Stimulated activated CD4-positive, alpha-beta T cell treated with anti-CD3 and anti-CD28 coated beads, Interleukin-2, amount 100 ng/mL, for 48 hours (primary cell): ENCODE data around the gene PEX19.
A peak's percentile ranks its signal among the peaks of the same experiment; 100 is the strongest.

ENCODE experiments used
- DNase-seq, 2 donors: peaks; one replicate each; pipeline ENCODE4 v3.0.0-alpha.2; 2020

PEX19 gene

DNA sequence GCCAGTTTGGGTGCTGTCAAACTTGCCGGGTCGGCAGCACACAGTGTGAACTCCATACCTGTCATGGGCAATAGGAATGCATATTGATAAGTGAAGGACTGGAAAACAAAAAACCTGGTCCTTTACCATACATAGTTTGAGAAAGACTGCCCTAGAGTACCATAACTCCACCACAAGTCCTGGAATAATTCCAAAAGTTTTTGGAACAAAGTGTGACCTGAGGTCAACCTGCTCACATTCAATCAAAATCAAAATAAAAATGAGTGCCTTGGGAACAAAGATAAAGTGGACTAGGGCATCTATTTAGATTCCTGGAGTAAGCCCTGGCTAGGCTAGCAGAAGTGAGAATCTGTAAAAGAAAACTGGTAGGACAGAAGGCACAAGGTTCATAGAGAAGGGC, 7.6 kb downstream of the PEX19 start:
- no peak for DNase-seq

GRCh38 chr1:160271025-160271424, 13.9 kb downstream of the PEX19 start:
- no peak for DNase-seq

DNA sequence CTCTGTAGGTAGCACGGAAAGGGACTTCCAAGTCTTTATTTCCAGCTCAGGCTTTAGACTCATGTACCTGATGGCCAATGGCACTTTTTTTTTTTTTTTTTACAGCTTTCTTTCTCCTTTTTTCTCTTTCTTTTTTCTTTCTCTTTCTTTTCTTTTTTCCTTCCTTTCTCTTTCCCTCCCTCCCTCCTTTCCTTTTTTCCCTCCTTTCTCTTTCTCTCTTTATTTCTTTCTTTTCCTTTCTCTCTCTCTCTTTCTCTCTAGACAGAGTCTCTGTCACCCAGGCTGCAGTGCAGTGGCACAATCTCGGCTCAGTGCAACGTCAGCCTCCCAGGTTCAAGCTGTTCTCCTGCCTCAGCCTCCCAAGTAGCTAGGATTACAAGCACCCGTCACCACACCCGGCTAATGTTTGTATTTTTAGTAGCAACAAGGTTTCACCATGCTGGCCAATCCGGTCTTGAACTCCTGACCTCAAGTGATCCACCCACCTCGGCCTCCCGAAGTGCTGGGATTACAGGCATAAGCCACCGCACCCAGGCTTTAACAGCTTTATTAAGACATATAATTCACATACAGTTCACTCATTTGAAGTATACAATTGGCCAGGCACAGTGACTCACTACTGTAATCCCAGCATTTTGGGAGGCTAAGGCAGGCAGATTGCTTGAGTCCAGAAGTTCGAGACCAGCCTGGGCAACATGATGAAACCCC, 17.5 kb downstream of the PEX19 start:
- no peak for DNase-seq

DNA sequence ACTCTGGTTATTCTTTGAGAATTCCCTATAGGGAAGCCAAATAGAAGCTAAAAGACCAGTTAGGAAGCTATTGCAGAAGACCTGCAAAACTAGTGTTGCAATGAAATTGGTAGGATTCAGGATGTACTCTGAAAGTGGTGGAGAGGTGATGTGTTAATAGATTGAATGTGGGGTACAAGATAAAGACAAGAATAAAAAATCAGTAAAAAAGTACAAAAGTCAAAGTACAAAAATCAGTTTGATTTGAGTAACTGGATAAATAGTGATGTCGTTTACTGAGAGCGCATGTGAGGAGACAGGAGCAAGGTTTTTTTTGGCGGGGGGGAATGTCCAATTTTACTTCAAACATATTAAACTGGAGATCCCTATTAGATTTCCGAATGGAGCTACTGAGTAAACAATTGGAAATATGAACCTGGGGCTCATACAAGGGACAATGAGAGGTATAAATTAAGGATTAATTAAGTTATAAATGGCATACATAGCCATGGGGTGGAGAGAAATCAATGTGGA, 20.1 kb downstream of the PEX19 start:
- DNase-seq: no peak

DNA sequence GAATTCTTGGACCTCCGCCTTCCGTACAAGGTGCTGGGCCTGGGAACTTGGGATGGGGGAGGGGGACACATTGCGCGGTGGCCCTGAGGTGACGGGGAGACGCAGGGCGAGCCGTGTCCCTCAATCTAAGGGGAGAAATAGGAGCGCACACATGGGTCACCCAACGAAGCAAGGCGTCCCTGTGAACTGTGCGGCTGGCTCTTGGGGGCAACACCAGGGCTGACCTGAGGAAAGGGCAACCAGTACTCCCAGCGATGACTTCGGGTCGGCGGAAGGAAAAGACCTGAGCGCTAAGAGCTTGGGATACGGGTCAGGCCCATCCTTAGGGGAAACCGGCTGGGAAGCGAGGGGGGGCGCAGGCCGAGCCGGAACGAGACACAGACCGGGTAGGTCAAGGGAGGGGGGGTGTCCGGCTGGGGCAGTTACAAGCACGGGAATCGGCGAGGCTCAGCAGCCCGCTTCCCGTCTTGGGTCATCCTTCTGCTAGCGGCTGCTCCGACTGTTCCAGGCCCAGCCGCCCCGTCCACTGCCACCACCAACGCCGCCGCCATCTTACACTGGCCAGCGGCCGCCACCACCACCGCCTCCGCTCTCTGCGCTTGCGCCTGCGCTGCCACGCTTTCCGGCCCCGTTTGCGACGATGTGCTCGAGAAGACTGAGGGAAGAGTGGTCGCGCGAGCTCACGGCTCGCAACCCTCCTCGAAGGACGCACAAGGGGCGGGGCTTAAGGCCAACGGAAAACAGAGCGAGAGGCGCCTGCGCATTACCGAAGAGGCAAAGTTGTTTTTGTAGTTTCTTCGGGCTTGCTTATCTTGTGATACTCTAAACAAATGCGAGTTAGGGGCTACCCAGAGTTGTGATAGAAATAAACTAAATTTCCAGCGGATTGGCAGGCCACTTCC, 22.8 kb downstream of the PEX19 start, which contains the start of gene DCAF8:
DCAF8 (minus strand) TSS at position 657 of the 902 bp plus-strand sequence. CDS start 18,541 bp downstream, outside the sequence.
- DNase-seq: peak; percentile 97 to 98

DNA sequence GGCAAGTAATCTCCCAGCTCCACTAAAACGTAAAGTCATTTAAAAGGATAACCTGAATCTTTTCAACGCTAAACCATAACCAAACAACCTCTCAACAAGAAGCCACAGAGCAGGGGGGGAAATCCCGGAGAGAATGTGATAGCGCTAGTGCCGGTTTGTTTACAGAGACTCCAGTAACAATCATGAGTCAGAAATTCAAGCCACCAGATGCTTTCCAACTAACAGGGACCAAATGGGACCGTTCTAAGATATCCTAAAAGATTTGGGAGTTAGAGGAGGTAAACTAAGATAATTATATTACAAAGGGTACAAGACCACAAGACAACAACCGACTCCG, 23.4 kb downstream of the PEX19 start:
- peak; percentile 49 to 55 for DNase-seq

- no peak for DNase-seq
These were observed 24.2 kb downstream of the PEX19 start for GRCh38 chr1:160260406-160261382.

- DNase-seq: no peak
These were observed 26.6 kb downstream of the PEX19 start for GRCh38 chr1:160258177-160258798.

GRCh38 chr1:160257411-160258015, 27.4 kb downstream of the PEX19 start:
- DNase-seq: no peak

GRCh38 chr1:160256396-160257046, 28.4 kb downstream of the PEX19 start:
- DNase-seq: no peak

DNA sequence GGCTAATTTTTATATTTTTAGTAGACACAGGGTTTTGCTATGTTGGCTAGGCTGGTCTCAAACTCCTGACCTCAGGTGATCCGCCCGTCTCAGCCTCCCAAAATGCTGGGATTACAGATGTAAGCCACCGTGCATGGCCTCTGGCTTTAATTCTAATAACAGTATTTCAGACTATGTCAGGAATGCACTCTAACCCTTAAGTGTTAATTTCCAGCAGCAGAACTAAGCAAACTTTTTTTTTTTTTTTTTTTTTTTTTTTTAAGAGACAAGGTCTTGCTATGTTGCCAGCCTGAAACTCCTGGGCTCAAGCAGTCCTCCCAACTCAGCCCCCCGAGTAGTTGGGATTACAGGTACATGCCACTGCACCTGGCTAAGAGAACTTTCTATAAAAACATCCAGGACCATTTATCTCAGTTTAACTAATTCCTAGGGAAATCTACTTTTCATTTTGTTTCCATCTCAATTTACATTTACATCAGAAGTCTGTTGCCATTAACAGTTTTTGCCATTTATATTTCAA, 29.1 kb downstream of the PEX19 start:
- DNase-seq: no peak

DNA sequence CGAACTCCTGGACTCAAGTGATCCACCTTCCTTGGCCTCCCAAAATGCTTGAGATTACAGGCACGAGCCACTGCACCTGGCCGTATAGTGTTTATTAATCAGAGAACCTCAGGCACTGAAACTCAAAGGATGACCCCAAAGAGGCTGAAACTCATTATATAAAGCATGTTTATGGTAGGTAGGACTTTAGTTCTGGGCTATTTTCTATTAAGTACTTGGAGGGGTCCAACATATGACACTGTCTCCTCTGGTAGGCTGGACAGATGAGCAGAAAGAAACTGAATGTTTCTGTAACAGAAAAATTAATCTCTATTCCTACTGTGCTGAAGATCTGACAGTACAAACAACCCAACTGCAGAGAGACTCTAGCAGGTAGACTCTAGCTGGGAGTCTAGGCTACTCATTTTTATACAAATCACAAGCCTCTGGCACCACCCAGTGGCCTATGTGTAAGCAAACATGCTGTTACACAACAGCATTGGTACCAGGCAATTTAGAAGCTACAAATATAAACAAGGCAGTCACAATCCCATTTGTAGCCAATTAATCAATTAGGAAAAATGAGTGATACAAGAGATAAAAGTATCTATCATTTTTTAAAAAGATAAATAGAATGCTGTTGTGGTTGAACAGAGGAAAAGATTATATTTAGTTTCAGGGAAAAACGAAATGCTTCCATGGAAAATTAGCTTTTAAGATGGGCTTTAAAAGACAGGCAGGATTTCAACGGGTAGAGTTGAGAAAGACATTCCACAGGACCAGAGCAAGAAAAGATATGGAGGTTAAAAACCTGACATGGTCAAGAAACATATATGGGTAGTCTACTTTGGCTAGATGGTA, 33.0 kb downstream of the PEX19 start:
- DNase-seq: peak; percentile 19 to 22

- DNase-seq: no peak
These were observed 33.9 kb downstream of the PEX19 start for GRCh38 chr1:160251011-160251410.

DNA sequence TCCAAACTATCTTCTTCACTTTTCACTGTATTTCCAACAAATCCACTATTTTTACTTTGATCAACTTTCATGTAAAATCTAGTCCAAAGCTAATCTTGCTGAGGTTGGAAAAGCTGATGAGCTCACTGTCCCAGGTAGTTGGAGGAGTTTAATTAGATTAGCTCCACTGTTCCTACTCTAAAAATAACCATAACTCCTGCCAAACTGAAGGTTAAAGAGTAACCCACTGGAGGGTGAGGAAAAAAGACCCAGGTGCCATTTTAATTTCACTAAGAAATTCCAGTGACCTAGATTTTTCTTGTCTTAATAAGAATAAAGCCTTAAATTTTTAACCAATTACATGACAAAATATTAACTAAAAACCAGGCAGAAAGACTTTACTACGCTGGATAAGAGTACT, 37.9 kb downstream of the PEX19 start:
- DNase-seq: no peak

DNA sequence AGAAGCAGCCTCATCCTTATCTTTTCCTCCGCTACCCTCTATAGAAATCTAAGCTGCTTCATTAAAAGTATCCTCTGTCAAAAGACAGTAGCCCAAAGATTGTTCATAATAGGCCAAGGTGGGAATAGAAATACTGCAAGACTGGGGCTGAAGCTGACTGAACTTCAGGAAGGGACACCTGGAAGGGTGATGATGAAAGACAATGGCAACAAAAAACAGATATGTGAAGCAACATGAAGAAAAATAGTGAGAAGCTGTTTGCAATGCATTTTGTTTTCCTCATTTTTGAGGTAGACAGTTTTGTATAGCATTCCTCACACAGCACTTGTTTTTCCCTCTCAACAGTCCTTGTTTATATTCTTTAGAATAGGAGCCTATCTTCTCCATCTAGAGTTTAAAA, 39.5 kb downstream of the PEX19 start:
- no peak for DNase-seq

- DNase-seq: no peak
These were observed 40.7 kb downstream of the PEX19 start for GRCh38 chr1:160244209-160244608.

DNA sequence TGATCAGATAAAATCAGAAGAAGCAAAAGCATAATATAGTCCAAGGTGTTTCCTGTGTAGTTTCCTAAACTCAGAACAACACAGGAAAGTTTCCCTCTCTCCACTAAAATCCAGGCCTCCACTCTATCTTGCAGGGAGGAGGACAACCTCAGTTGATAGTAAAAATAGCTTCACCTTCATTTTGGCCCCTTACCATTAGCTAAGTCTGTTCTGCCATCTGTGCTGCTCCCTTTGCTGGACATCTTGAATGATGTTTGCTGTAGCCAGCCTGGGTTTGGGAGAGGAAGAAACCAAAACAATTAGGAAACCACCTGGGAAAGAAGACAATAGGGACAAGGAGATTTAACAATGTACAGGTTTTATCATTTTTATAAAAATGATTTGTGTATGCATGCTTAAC, 41.2 kb downstream of the PEX19 start:
- DNase-seq: no peak

GRCh38 chr1:160239582-160240299, 45.2 kb downstream of the PEX19 start:
- DNase-seq: no peak

DNA sequence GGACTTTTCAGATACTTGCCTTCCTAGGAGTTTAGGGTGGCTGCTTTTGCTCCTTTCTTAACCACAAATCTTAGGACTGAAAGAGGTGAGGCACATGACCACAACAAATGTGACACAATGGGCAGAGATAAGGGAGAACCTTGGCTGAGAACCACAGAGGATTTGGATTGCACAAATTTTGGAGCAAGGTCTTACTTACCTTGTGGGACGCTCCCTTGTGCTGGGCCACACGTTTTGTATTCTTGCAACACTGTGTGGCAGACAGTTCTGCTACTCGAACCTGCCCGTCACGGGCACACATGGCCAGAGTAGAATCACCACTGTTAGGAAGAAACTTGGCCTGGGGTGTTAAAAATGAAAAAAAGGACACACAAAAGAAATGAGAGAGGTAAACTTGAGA, 46.5 kb downstream of the PEX19 start:
- DNase-seq: no peak
